ENCODE data around the gene PEX14.

The PEX14 gene

GRCh38 chr1:10444248-10444647 lies 30.5 kb upstream of the PEX14 start:
- no peak overlapping the region for H3K4me3 ChIP-seq (ENCODE audit: low read depth, low read length)
- TF ChIP-seq, protein P1, sequence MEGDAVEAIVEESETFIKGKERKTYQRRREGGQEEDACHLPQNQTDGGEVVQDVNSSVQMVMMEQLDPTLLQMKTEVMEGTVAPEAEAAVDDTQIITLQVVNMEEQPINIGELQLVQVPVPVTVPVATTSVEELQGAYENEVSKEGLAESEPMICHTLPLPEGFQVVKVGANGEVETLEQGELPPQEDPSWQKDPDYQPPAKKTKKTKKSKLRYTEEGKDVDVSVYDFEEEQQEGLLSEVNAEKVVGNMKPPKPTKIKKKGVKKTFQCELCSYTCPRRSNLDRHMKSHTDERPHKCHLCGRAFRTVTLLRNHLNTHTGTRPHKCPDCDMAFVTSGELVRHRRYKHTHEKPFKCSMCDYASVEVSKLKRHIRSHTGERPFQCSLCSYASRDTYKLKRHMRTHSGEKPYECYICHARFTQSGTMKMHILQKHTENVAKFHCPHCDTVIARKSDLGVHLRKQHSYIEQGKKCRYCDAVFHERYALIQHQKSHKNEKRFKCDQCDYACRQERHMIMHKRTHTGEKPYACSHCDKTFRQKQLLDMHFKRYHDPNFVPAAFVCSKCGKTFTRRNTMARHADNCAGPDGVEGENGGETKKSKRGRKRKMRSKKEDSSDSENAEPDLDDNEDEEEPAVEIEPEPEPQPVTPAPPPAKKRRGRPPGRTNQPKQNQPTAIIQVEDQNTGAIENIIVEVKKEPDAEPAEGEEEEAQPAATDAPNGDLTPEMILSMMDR (IDR thresholded peaks at IDR 0.05; ENCODE audit: low read depth, low read length, missing control alignments) = no peak
- DNase-seq (ENCODE audit: low read depth) = no peak

GRCh38 chr1:10444795-10445397 lies 29.9 kb upstream of the PEX14 start:
- H3K4me3 ChIP-seq (ENCODE audit: low read depth, low read length) = no peak overlapping the region
- no peak for DNase-seq (ENCODE audit: low read depth)
- TF ChIP-seq, protein P1 (IDR thresholded peaks at IDR 0.05; ENCODE audit: low read depth, low read length, missing control alignments) = no peak

GRCh38 chr1:10446790-10447422 lies 27.8 kb upstream of the PEX14 start:
- DNase-seq (ENCODE audit: low read depth) = no peak
- TF ChIP-seq, protein P1 (IDR thresholded peaks at IDR 0.05; ENCODE audit: low read depth, low read length, missing control alignments) = no peak
- H3K4me3 ChIP-seq (ENCODE audit: low read depth, low read length) = no peak overlapping the region

- DNase-seq (ENCODE audit: low read depth) = no peak
- no peak within 1 kb of the TSS for H3K4me3 ChIP-seq (ENCODE audit: low read depth, low read length)
- TF ChIP-seq, protein P1 (IDR thresholded peaks at IDR 0.05; ENCODE audit: low read depth, low read length, missing control alignments) = no peak
Observed at GRCh38 chr1:10449751-10450150, 25.0 kb upstream of the PEX14 start, which contains the start of gene CORT. CORT (plus strand) TSS chr1:10450031; CDS start chr1:10450224, 193 bp downstream.

GRCh38 chr1:10450156-10450814 lies 24.5 kb upstream of the PEX14 start:
- no peak for DNase-seq (ENCODE audit: low read depth)
- TF ChIP-seq, protein P1 (IDR thresholded peaks at IDR 0.05; ENCODE audit: low read depth, low read length, missing control alignments) = no peak
- no peak overlapping the region for H3K4me3 ChIP-seq (ENCODE audit: low read depth, low read length)

DNA sequence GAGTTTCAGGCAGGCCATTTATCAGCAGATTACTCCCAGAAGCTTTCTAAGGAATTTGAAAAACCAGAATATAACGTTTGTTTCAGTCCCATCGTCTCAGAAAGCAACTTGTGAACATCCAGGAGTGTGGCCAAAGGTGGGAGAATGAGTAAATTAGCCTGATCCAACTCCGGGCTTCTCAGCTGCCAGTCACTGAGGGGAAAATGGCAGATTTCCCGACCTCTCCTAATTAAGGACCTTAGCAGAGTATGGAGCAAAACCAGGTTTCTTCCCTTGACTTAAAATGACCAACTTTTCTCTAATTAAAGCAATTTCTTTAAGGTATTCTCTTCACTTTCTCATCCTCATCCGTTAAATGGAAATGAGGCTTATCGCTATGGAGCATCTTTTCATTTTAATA lies 23.9 kb upstream of the PEX14 start:
- H3K4me3 ChIP-seq (ENCODE audit: low read depth, low read length) = no peak overlapping the region
- TF ChIP-seq, protein P1 (IDR thresholded peaks at IDR 0.05; ENCODE audit: low read depth, low read length, missing control alignments) = no peak
- no peak for DNase-seq (ENCODE audit: low read depth)

Data from GM12864 (cell line).